Measurements from ENCODE around the gene CNTNAP5.
"Not testable (repeated sequence)": the region's sequence is repeated elsewhere in the genome, so short reads cannot be mapped to it uniquely, and the experiment has no call there.

CNTNAP5 gene

DNA sequence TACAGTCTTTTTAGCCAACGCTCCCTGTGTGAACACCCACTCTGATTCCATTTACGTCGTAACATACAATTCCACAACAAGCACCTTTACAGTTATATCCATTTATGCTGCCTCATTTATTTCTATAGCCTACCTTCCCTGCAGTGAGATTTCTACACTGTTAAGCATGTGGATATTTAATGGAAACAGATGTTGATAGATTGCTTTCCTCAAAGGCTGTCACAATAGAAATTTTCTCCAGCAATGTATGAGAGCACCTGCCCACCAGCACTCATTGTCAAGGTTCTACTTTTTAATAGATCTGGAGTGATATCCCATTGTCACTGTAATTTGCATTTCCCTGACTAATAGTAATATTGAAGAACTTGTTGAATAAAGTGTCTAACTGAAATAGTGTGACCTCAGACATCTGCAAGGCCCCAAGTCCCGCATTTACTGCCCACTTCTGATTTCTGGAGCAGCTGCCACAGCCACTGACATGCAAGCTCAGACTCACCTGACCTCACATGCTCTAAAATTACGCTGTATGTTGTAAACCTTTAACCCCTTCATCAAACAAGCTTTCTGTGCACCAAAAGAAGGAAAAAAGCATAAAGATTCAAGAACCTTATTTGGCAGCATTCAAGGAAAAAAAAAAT, 295.1 kb downstream of the CNTNAP5 start:
- no peak for DNase-seq (ENCODE audit: low read depth in 2 of 2)

DNA sequence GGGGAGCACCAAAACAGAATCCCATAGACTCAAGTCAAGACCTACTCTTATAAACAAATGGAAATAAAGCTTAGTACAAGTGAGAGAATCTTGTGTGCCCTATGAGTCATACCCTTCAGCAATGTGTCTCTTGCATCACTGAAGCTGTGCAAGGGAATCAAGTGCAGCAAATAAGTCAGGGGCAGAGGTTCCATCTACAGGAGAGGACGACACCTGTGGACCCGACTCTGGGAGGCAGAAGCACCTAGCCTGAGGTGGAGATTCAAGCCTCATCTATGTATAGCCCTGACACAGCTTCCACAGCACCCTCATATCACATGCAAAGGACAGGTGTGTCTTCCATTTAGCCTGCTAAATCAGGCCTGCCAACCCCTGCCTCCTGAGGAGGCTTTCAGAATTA, 298.2 kb downstream of the CNTNAP5 start:
- no peak for DNase-seq (ENCODE audit: low read depth in 2 of 2)

DNA sequence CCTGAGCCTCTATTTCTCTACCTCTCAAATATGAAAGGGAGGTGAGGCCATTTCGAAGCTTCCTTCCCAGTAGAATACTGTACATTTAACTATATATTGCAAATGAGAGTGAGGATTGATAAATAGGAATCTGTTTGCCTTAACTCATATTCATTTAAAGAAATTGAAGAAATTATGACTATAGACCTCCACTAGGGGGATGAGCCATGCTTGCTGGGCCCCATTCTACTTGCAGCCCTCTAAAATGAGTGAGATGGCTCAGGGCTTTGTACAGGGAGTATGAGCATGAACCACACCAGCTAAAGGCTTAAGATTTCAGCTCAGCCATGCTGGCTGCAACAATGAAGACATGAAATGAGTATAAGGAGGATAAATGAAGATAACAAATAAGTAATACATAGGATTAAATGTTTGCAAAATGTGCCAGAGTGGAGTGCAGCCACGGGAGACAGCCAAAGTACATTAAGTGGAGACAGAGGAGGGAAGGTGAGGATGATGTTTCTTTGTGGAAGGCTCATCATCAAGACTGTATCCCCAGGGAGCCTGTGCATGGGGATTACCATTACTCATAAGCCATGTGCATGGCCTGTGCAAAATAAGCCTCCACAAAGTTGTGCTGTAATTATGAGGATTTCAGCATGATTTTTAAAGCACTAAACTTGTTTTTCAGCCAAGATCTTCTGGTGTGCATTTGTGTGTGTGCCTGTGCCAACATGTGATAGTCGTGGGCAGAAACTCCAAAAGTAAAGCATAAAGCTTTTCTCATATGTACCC, 300.8 kb downstream of the CNTNAP5 start:
- no peak for DNase-seq (ENCODE audit: low read depth in 2 of 2)

DNA sequence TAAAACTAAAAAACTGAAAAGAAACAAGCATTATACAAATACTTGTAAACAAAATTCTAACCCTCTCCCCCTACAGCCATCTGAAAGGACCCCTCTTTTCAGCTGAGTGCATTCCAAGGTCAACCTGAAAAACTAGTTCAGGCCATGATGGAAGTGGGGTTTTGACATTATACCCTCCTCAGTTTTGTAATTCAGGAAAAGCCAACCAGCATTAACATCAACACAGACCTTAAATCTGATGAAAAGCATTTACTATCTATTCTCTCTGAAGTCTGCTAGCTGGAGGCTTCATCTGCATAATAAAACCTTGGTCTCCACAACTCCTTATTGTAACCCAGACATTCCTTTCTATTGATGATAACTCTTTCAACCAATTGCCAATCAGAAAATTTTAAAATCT, 302.2 kb downstream of the CNTNAP5 start:
- no peak for DNase-seq (ENCODE audit: low read depth in 2 of 2)

DNA sequence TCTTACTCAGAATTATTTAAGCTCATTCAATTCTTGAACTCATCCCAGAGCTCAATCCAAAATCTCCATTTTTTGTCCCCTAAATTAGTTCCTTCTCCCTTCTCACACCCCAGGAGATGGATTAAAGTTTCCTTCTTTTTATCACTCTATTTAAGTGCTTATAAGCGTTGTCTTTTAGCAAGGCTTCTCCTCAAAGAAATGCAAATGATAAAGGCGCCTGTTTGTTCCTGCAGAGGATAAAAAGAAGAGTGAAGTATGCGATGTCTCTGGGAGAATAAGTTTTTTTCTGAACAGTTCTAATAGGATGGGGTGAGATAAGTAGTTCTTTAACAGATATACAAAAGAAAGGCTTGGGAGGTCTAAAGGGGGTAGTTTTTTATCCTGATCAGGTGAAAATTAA, 303.3 kb downstream of the CNTNAP5 start:
- DNase-seq (ENCODE audit: low read depth in 2 of 2): no peak

DNA sequence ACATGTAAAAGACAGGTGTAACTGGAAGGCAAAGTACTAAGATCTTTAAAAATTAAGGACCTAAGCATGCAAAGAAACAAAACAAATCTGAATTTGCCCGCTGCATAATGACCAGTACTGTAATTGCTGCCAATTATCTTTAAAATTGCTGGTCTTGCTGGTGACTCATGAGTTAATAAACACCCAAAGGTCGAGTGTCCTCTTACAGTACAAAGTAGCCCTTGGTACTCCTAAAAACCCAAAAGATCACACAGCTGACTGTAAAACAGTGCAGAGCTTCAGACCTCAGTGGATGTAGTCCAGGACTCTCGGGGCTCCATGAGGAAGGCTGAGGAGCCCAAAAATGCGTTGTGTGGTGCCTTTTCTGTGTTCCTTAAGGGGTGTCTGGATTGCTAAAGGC, 308.7 kb downstream of the CNTNAP5 start:
- no peak for DNase-seq (ENCODE audit: low read depth in 2 of 2)

DNA sequence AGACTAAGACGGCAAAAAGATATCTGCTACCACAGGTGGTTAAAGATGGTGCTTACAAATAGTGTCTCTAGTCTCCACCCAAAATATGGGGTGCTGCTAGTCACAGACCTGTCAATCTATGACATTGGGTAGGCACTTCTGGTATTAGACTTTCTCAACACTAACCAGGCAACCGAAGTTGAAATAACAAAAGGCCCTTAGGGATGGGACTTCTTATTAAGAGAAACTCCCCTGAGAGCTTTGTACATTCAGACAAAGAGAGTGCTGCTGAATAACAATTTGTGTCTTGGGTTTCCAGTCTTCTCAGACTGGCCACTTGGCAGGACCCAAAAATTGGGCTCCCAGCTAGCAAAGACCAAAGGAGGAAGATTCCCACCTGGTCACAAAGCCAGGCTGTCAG, 310.0 kb downstream of the CNTNAP5 start:
- DNase-seq (ENCODE audit: low read depth in 2 of 2): no peak

DNA sequence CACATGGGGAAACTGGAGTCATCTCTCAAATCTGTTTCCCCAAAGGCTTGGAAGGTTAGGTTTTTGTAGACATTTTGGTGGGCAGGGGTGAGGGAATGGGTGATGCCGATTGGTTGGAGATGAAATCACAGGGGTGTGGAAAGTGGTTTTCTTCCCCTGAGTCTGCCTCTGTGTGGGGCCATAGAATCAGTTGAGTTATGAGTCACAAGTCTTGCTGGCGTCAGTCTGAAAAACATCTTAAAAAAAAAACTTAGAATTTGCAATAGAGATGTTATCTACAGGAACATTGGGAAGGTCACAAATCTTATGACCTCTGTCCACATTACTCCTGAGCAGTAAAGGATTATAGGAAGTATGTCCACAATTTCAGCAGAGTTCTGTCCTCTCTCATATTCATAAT, 314.6 kb downstream of the CNTNAP5 start:
- no peak for DNase-seq (ENCODE audit: low read depth in 2 of 2)

DNA sequence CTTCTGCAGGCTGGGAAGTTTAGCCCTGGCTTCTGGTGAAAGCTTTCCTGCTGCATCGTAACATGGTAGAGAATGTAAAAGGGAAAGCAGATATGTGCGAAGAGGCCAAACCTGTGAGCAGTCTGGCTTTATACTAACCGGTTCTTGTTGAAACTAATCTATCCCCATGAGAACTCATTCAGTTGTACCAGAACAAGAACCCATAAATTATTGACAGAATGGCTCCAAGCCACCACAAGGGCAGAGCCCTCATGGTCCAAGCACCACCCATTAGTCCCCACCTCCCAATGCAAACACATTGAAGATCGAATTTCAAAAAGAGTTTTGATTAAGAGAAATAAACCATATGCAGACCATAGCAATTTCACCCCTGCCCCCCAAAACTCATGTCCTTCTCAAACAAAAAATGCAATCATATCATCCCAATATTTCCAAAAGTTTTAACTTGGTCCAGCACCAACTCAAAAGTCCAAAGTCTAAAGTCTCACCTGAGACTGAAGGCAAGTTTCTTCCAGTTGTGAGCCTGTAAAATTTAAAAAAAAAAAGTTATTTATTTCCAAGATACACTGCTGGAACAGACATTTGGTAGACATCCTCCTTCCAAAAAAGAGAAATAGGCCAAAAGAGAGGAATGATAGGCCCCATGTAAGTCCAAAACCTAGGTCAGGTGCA, 318.9 kb downstream of the CNTNAP5 start:
- DNase-seq (ENCODE audit: low read depth in 2 of 2): no peak

DNA sequence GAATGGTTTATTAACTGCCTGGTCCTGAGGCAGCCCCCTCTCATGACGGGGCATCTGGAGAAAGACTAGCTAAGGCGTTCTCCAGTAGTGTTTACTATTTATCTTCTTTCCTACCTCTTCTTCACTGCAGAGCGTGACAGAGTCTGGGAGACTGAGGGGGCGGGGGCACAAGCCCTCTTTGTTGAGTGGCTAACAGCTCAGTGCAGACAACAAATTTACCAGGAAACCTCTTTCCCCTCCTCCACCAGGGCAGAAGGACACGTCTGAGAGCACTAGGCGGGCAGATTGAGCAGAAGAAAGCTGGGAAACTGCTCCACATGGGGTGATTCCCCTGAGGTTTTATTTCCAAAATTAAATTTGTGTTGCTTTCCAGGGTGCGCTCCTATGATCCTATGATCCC, 322.1 kb downstream of the CNTNAP5 start:
- DNase-seq (ENCODE audit: low read depth in 2 of 2): no peak

DNA sequence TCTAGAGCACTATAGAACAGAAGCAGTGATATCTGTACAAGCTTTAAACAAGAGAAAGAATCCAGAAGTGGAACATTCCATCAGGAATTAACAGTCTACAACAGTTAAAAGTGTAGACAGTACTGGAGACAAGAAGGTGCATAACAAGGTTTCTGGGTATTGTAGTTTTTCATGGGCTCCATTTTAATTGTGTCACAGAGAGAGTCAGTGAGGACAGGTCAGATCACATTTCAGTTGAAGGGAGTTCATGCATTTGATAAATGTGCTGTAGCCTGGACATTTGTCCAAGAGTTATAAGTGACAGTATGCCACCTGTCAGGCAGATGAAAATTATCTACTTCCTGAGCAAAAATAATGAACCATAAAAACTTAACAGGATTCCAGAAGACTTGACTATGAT, 328.6 kb downstream of the CNTNAP5 start:
- no peak for DNase-seq (ENCODE audit: low read depth in 2 of 2)

DNA sequence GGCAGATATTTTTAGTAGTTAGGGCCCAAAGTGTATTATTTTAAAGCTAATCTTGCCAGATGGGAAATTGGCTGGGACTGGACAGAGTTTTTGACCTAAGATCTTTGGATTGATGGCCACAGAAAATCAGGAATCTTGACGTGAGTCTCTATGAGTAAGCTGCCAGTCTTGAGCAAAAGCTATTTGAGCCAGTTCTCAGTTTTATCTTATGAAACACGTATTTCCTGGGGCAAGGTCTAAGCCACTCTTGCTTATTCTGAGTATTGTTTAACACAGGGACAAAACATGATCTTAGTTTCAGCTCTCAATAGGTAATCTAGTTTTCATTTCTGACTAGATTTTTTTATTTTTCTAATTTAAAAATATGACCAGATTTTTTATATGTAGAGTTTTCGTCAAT, 329.4 kb downstream of the CNTNAP5 start:
- no peak for DNase-seq (ENCODE audit: low read depth in 2 of 2)

DNA sequence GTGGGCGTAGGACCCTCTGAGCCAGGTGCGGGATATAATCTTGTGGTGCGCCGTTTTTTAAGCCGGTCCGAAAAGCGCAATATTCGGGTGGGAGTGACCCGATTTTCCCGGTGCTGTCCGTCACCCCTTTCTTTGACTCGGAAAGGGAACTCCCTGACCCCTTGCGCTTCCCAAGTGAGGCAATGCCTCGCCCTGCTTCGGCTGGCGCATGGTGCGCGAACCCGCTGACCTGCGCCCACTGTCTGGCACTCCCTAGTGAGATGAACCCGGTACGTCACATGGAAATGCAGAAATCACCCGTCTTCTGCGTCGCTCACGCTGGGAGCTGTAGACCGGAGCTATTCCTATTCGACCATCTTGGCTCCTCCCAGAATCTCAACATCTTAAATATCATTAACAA, 336.9 kb downstream of the CNTNAP5 start:
- DNase-seq (ENCODE audit: low read depth in 2 of 2): not testable (repeated sequence)

DNA sequence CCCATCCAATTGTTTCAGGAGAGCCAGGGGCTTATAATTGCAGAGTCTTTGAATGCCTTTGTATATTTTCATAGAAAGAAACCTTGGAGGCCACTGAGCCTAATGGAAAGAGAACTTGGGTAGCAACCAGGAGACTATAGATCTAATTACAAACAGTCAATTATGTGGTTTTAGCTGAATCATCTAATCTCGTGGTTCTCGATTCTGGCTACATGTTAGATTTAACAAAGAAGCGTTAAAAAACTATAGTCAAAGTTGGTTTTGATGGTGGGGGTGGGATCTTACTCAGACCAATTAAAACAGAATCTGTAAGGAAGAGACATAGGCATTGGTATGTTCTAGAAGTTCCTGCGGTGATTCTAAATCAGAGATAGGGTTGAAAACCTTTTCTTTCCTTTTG, 344.1 kb downstream of the CNTNAP5 start:
- no peak for DNase-seq (ENCODE audit: low read depth in 2 of 2)

DNA sequence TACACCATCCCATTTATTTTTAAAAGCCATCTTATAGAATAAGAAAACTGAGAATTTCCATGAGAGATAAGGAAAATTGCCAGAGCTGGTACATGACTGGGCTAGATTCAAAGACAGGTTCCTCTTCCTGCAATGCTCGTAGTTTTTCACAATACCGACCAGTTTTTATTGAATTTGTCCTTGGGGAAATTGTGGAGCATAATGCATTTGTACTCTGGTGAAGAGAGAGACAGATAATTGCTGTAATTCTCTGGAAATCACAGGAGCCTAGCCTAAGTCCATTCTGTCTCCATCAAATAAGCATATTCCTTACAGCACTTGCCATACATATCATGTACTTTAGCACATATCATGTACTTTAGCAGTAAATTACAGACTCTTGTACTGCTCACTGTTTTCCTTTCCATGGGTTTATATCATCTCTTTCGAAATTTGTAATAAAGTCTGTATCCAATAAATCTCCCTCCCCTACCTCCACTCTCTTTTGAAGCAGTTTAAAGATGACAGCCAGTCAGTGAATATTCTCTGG, 355.2 kb downstream of the CNTNAP5 start:
- DNase-seq (ENCODE audit: low read depth in 2 of 2): no peak

DNA sequence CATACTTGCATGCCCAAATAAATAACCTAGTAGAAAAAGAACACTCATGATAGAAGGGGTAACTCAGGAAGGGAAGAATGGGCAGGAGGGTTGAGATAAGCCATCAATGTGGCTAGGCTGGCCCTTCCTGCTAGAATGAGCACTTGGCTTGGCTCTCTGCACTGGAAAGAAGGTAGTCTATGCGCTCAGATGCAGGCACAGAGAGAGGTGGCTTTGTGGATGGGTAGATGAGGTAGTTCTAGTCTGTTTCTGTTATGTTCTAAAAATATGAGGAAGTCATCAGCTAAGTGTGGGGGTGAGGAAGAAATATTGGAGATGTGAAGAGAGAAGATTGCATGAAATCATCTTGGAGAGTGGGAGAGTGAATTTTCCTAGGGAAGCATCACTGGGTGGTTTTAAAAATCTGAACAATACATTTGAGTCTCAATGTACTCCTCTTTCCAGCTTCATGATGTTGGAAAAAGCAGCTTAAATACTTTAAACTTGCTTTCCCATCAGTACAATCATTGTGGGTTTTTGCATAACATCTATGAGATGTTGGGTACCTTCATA, 357.1 kb downstream of the CNTNAP5 start:
- no peak for DNase-seq (ENCODE audit: low read depth in 2 of 2)

DNA sequence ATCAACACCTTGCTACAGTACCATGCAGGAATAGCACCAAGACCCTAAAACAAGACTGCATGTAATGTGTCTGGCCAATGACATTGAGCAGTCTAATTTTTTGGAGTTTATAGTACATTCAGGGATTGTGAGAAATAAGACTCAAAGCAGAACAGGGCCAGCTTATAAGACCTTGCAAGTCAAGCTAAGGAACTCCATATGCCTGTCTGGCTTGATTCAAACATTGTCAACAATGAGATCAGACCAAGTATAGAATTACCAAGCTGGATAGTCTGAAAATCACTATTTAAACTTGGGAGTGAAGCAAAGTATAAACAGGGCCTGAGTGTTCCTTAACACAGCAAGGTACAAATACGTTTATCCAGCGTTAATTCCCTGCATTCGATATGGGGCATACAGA, 370.9 kb downstream of the CNTNAP5 start:
- DNase-seq (ENCODE audit: low read depth in 2 of 2): no peak

DNA sequence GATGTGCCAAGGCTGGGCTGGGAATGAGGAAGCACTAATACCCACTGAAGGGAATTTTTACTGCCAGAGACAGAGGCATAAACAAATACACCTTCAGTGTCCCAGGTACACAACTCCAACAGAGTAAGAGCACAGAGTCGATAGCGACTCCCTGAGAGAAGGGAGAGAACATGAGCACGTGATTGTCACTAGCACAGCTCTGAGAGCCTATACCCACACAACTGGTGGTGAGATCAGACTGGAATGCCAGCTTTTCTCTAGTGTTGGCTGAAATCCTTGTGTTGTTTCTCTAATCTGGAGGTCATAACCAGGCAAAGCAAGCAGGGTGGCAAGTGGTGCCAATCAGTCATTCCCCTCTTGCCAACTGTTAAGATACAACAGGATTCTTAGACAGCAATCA, 377.2 kb downstream of the CNTNAP5 start:
- no peak for DNase-seq (ENCODE audit: low read depth in 2 of 2)

DNA sequence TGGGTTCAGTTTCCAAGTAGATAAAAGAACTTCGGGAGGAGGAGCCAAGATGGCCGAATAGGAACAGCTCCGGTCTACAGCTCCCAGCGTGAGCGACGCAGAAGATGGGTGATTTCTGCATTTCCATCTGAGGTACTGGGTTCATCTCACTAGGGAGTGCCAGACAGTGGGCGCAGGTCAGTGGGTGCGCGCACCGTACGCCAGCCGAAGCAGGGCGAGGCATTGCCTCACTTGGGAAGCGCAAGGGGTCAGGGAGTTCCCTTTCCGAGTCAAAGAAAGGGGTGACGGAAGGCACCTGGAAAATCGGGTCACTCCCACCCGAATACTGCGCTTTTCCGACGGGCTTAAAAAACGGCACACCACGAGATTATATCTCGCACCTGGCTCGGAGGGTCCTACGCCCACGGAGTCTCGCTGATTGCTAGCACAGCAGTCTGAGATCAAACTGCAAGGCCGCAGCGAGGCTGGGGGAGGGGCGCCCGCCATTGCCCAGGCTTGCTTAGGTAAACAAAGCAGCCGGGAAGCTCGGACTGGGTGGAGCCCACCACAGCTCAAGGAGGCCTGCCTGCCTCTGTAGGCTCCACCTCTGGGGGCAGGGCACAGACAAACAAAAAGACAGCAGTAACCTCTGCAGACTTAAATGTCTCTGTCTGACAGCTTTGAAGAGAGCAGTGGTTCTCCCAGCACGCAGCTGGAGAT, 382.9 kb downstream of the CNTNAP5 start:
- not testable (repeated sequence) for DNase-seq (ENCODE audit: low read depth in 2 of 2)

DNA sequence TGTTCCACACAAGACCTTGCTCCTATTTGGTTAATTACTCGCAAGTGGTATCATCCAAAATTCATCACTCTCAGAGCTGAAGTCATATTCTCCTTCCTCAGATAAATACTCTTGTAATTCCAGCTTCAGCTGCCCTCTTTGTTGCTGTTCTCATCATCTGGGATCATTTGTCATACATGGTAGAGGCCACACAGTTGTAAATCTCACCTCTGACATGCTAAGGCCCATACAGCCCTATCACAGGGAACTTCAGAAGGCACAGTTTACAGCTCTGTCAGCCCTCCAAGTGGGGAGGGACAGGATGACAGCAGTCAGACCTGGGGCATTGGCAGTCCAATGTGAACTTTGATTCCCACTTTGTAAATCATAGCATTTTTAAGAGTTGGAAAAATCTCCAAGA, 399.0 kb downstream of the CNTNAP5 start:
- no peak for DNase-seq (ENCODE audit: low read depth in 2 of 2)

DNA sequence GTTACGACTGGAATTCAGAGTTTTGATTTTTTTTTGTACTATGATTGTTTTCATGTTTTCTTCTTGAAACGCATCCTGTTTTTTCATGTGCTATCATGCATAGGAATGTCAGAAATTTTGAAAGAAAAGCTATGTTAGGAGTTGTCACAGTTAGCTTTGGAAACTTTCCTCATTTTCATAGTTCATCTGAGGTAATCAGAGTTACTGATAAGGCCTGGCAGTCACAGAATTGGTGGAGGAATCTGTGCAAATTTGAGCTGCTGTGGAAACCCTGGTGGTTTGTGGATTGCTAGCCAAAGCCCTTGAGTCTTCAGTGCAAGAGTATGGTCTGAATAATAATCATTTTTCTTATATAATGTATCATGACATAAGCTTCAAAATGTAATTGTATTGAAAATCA, 401.0 kb downstream of the CNTNAP5 start:
- DNase-seq (ENCODE audit: low read depth in 2 of 2): no peak

DNA sequence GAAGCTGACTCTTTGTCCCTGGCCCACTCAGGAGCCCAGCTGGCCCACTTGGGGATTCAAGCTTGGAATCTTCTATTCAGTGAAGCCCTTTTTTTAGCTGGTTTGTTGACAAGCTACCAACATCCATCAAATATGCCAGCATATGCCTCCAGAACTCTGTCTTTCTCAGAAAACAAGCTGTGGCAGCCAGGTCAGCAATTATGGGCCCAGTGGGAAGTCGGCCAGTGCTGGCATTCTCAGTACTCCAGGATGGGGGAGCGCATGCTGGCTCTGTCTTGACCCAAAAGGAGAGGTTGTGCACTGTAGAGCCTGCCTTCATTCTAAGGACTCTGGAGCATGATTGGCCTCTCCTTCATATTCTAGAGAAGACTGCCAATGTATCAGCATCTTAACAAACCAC, 401.5 kb downstream of the CNTNAP5 start:
- no peak for DNase-seq (ENCODE audit: low read depth in 2 of 2)

All from activated CD8-positive, alpha-beta memory T cell treated with anti-CD3 and anti-CD28 coated beads for 4 hours (primary cell).